ENCODE measurements around the gene PCYT2.

The PCYT2 gene

GRCh38 chr17:81867170-81867990 lies 43.8 kb downstream of the PCYT2 start:
- H3K9me3 ChIP-seq: no peaks in the 10 kb centered on the region
- peaks cover 77% of the 10 kb centered on the region for H3K4me1 ChIP-seq
- H3K4me2 ChIP-seq: peak overlapping the region; percentile 83
- H3K4me3 ChIP-seq: peak overlapping the region; percentile 25; the same call in 1 of the 2 replicates
- peaks cover 80% of the 10 kb centered on the region for H4K20me1 ChIP-seq
- H3K27ac ChIP-seq: peak overlapping the region; percentile 76
- peak overlapping the region; percentile 71 for H3K9ac ChIP-seq
- H3K27me3 ChIP-seq: no peaks in the 10 kb centered on the region
- no peak for TF ChIP-seq Cebpa-rat (IDR thresholded peaks at IDR 0.05)
- H3K36me3 ChIP-seq: peaks cover 72% of the 10 kb centered on the region

GRCh38 chr17:81866440-81867169 lies 44.6 kb downstream of the PCYT2 start:
- peak overlapping the region; percentile 25; the same call in 1 of the 2 replicates for H3K4me3 ChIP-seq
- H4K20me1 ChIP-seq: peaks cover 80% of the 10 kb centered on the region
- TF ChIP-seq Cebpa-rat (IDR thresholded peaks at IDR 0.05): no peak
- peak overlapping the region; percentile 76 for H3K27ac ChIP-seq
- peaks cover 75% of the 10 kb centered on the region for H3K36me3 ChIP-seq
- peak overlapping the region; percentile 71 for H3K9ac ChIP-seq
- peaks cover 80% of the 10 kb centered on the region for H3K4me1 ChIP-seq
- peak overlapping the region; percentile 83 for H3K4me2 ChIP-seq
- no peaks in the 10 kb centered on the region for H3K9me3 ChIP-seq
- no peaks in the 10 kb centered on the region for H3K27me3 ChIP-seq

GRCh38 chr17:81865733-81866439 lies 45.3 kb downstream of the PCYT2 start:
- H3K9ac ChIP-seq: peak overlapping the region; percentile 71
- peaks cover 75% of the 10 kb centered on the region for H3K36me3 ChIP-seq
- H3K4me1 ChIP-seq: peaks cover 81% of the 10 kb centered on the region
- peaks cover 80% of the 10 kb centered on the region for H4K20me1 ChIP-seq
- H3K27me3 ChIP-seq: no peaks in the 10 kb centered on the region
- H3K4me2 ChIP-seq: peak overlapping the region; percentile 83
- H3K4me3 ChIP-seq: no peak overlapping the region; the same call in 1 of the 2 replicates
- TF ChIP-seq Cebpa-rat (IDR thresholded peaks at IDR 0.05): no peak
- H3K9me3 ChIP-seq: no peaks in the 10 kb centered on the region
- H3K27ac ChIP-seq: peak overlapping the region; percentile 76

DNA sequence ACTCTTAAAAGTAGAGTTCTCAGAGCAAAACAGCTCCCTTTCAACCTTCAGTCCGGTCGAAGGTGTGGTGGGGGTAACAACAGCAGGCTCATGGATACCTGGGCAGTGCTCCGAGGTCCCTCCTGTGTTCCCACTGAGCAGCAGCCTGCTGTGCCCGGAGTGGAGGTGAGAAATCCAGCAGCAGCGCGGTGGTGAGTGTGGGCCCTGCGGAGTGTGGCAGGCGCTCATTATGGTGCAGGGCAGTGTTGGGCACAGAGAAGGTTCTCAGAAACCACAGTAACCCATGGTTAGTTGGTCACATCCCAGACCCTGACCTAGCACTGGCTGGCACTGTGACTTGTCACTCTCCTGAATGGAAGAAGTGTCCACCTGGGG lies 45.9 kb downstream of the PCYT2 start:
- Histone ChIP-seq H3K9me3 (no peaks in the 10 kb centered on the region), H4K20me1 (peaks cover 75% of the 10 kb centered on the region), H3K36me3 (peaks cover 75% of the 10 kb centered on the region), H3K4me2 (peak overlapping the region; percentile 83), H3K27me3 (no peaks in the 10 kb centered on the region), H3K9ac (peak overlapping the region; percentile 71; the same call in 1 of the 2 replicates), H3K4me1 (peaks cover 81% of the 10 kb centered on the region), H3K27ac (no peak overlapping the region), H3K4me3 (no peak overlapping the region; the same call in 1 of the 2 replicates)
- no peak for TF ChIP-seq Cebpa-rat (IDR thresholded peaks at IDR 0.05)

DNA sequence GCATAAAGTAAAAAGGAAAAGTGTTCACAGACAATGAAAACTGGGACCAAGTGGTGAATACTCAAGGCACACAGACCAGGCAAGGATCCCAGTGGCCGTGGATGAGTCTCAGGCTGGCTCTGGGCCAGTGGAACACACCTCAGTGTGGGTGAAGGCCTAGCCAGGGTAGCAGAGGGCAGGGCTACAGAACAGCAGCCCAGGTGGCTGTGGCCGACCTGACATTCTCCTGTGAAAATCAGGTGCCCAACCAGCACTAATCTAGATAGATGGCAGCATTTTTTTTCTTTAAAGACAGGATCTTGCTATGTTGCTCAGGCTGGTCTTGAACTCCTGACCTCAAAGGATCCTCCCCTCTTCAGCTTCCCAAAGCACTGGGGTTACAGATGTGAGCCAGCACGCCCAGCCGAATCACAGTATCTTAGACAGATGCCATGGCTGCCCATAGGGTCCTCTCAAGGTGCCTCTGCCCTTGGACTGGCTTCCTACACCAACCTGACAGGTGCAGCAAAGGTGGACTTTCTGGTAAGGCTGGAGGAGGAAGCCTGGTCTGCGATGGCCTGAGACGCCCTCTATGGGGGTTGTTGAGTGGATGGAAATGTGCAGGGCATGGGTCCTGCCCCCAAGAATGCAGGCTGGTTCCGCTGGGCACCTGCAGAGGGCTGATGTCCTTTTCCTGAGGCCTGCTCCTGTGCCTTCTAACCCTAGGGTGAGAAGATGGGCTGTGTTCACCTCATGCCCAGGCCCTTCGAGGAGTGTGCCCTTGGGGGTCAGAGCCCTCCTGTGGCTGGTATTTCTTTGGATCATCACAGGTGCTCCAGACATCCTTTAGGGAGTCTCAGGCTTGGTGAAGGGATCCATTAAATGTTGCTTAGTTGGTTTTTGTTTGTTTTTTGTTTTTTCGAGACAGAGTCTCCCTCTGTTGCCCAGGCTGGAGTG lies 47.1 kb downstream of the PCYT2 start:
- H3K9ac ChIP-seq: peak overlapping the region; percentile 86
- TF ChIP-seq Cebpa-rat (IDR thresholded peaks at IDR 0.05): no peak
- H4K20me1 ChIP-seq: peaks cover 72% of the 10 kb centered on the region
- H3K4me1 ChIP-seq: peaks cover 80% of the 10 kb centered on the region
- no peaks in the 10 kb centered on the region for H3K27me3 ChIP-seq
- H3K4me3 ChIP-seq: no peak overlapping the region
- no peaks in the 10 kb centered on the region for H3K9me3 ChIP-seq
- peak overlapping the region; percentile 14; the same call in 1 of the 2 replicates for H3K27ac ChIP-seq
- peaks cover 72% of the 10 kb centered on the region for H3K36me3 ChIP-seq
- H3K4me2 ChIP-seq: peak overlapping the region; percentile 90

DNA sequence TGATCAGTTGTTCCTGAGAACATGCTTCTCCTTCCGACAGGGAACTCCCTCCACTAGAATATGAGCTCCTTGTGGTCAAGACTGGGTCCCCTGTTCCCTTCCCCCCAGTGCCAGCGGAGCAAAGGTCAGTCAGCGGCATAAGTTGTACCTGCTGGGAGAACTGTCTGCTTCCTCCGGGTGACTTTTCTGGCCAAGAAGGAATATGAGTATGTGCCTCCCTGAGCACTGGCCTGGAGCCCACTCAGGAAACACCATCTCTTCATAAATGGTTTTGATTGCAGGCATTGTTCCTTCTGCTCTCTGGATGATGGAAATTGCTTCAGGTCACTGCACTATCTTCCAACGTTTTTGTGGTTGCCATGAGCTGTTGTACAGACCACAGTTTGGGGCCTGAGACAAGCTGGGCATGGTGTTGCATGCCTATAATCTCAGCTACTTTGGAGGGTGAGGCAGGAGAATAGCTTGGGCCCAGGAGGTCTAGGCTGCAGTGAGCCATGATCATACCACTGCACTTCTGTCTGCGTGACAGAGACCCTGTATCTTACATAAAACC lies 48.0 kb downstream of the PCYT2 start:
- Histone ChIP-seq H3K4me1 (peaks cover 81% of the 10 kb centered on the region), H3K27ac (peak overlapping the region; percentile 14; the same call in 1 of the 2 replicates), H3K9ac (peak overlapping the region; percentile 86), H3K4me3 (no peak overlapping the region), H3K4me2 (peak overlapping the region; percentile 90), H4K20me1 (peaks cover 72% of the 10 kb centered on the region), H3K9me3 (no peaks in the 10 kb centered on the region), H3K27me3 (no peaks in the 10 kb centered on the region), H3K36me3 (peaks cover 72% of the 10 kb centered on the region)
- TF ChIP-seq Cebpa-rat (IDR thresholded peaks at IDR 0.05): no peak

- H3K4me1 ChIP-seq: peaks cover 68% of the 10 kb centered on the region
- peak overlapping the region; percentile 90 for H3K4me3 ChIP-seq
- H3K9me3 ChIP-seq: no peaks in the 10 kb centered on the region
- peak overlapping the region; percentile 90 for H3K4me2 ChIP-seq
- peak overlapping the region; percentile 91 for H3K27ac ChIP-seq
- no peaks in the 10 kb centered on the region for H3K27me3 ChIP-seq
- peaks cover 72% of the 10 kb centered on the region for H4K20me1 ChIP-seq
- peaks cover 73% of the 10 kb centered on the region for H3K36me3 ChIP-seq
- TF ChIP-seq Cebpa-rat (IDR thresholded peaks at IDR 0.05): peak; percentile 84
- H3K9ac ChIP-seq: peak overlapping the region; percentile 86
Observed at GRCh38 chr17:81860756-81861568, 50.2 kb downstream of the PCYT2 start.
